ENCODE measurements around the gene EVA1A.

EVA1A gene

GRCh38 chr2:75604484-75604883 lies 43.7 kb upstream of the EVA1A start:
- Histone ChIP-seq H3K4me2 (no peak overlapping the region), H3K4me3 (IDR thresholded peaks at IDR 0.05; ENCODE audit: insufficient read depth, low read depth, low read length) (no peak overlapping the region), H3K9ac (no peak overlapping the region), H4K20me1 (ENCODE audit: insufficient read depth) (no peaks in the 10 kb centered on the region), H3K36me3 (ENCODE audit: insufficient read depth) (no peaks in the 10 kb centered on the region), H3K27ac (no peak overlapping the region), H3K4me1 (ENCODE audit: low read depth, poor library complexity, severe bottlenecking) (no peaks in the 10 kb centered on the region), H3K79me2 (ENCODE audit: insufficient read depth, low read depth) (no peaks in the 10 kb centered on the region), H3K27me3 (ENCODE audit: insufficient read depth, low read depth) (no peaks in the 10 kb centered on the region), H2AFZ (ENCODE audit: low read depth) (no peak overlapping the region)
- TF ChIP-seq CTCF (conservative IDR thresholded peaks at IDR 0.05; ENCODE audit: low read depth, low read length) = no peak

GRCh38 chr2:75603477-75603876 lies 42.7 kb upstream of the EVA1A start:
- no peaks in the 10 kb centered on the region for H3K4me1 ChIP-seq (ENCODE audit: low read depth, poor library complexity, severe bottlenecking)
- no peak overlapping the region for H2AFZ ChIP-seq (ENCODE audit: low read depth)
- H3K4me3 ChIP-seq (IDR thresholded peaks at IDR 0.05; ENCODE audit: insufficient read depth, low read depth, low read length) = no peak overlapping the region
- no peak overlapping the region for H3K4me2 ChIP-seq
- no peaks in the 10 kb centered on the region for H3K27me3 ChIP-seq (ENCODE audit: insufficient read depth, low read depth)
- TF ChIP-seq CTCF (conservative IDR thresholded peaks at IDR 0.05; ENCODE audit: low read depth, low read length) = no peak
- H3K36me3 ChIP-seq (ENCODE audit: insufficient read depth) = no peaks in the 10 kb centered on the region
- no peaks in the 10 kb centered on the region for H3K79me2 ChIP-seq (ENCODE audit: insufficient read depth, low read depth)
- H4K20me1 ChIP-seq (ENCODE audit: insufficient read depth) = no peaks in the 10 kb centered on the region
- no peak overlapping the region for H3K9ac ChIP-seq
- no peak overlapping the region for H3K27ac ChIP-seq

GRCh38 chr2:75602724-75603342 lies 42.1 kb upstream of the EVA1A start:
- H2AFZ ChIP-seq (ENCODE audit: low read depth) = no peak overlapping the region
- H4K20me1 ChIP-seq (ENCODE audit: insufficient read depth) = no peaks in the 10 kb centered on the region
- H3K79me2 ChIP-seq (ENCODE audit: insufficient read depth, low read depth) = no peaks in the 10 kb centered on the region
- H3K9ac ChIP-seq = no peak overlapping the region
- H3K4me1 ChIP-seq (ENCODE audit: low read depth, poor library complexity, severe bottlenecking) = no peaks in the 10 kb centered on the region
- H3K27ac ChIP-seq = no peak overlapping the region
- H3K27me3 ChIP-seq (ENCODE audit: insufficient read depth, low read depth) = no peaks in the 10 kb centered on the region
- H3K4me2 ChIP-seq = no peak overlapping the region
- H3K4me3 ChIP-seq (IDR thresholded peaks at IDR 0.05; ENCODE audit: insufficient read depth, low read depth, low read length) = no peak overlapping the region
- TF ChIP-seq CTCF (conservative IDR thresholded peaks at IDR 0.05; ENCODE audit: low read depth, low read length) = no peak
- H3K36me3 ChIP-seq (ENCODE audit: insufficient read depth) = no peaks in the 10 kb centered on the region

- H3K27me3 ChIP-seq (ENCODE audit: insufficient read depth, low read depth) = no peaks in the 10 kb centered on the region
- no peak overlapping the region for H3K9ac ChIP-seq
- no peaks in the 10 kb centered on the region for H3K36me3 ChIP-seq (ENCODE audit: insufficient read depth)
- no peaks in the 10 kb centered on the region for H3K4me1 ChIP-seq (ENCODE audit: low read depth, poor library complexity, severe bottlenecking)
- no peak overlapping the region for H2AFZ ChIP-seq (ENCODE audit: low read depth)
- no peaks in the 10 kb centered on the region for H3K79me2 ChIP-seq (ENCODE audit: insufficient read depth, low read depth)
- H3K4me2 ChIP-seq = no peak overlapping the region
- no peaks in the 10 kb centered on the region for H4K20me1 ChIP-seq (ENCODE audit: insufficient read depth)
- no peak overlapping the region for H3K27ac ChIP-seq
- H3K4me3 ChIP-seq (IDR thresholded peaks at IDR 0.05; ENCODE audit: insufficient read depth, low read depth, low read length) = no peak overlapping the region
- no peak for TF ChIP-seq CTCF (conservative IDR thresholded peaks at IDR 0.05; ENCODE audit: low read depth, low read length)
Observed at GRCh38 chr2:75600461-75601011, 39.8 kb upstream of the EVA1A start.

Measured in KMS-11 (cell line).